BE2C (cell line): ENCODE results near the gene ELN.

Experiments used
- DNase-seq: peaks from one replicate; pipeline ENCODE4 v3.0.0-alpha.2; 2020
- H3K27me3 ChIP-seq: fragments of 250-450 bp; sonication (Bioruptor Pico); 2 replicates; pipeline ENCODE4 v1.5.1; 2020; ENCODE audit warnings: mild to moderate bottlenecking
- H3K36me3 ChIP-seq: fragments of 250-450 bp; sonication (Bioruptor Pico); 2 replicates; pipeline ENCODE4 v1.5.1; 2020; ENCODE audit warnings: mild to moderate bottlenecking
- H3K4me1 ChIP-seq: fragments of 250-450 bp; sonication (Bioruptor Pico); 2 replicates; pipeline ENCODE4 v1.5.1; 2020
- H3K4me3 ChIP-seq: 2 replicates; pipeline ENCODE4 v1.5.1; 2011; ENCODE audit warnings: low read depth, low read length
- H3K9me3 ChIP-seq: fragments of 250-450 bp; sonication (Bioruptor Pico); 2 replicates; pipeline ENCODE4 v1.5.1; 2020
- TF ChIP-seq, protein P1 (sequence below): IDR thresholded peaks from 2 replicates; pipeline ENCODE4 v1.5.1; 2012; ENCODE audit warnings: mild to moderate bottlenecking, low read depth, low read length

Gene ELN

DNA sequence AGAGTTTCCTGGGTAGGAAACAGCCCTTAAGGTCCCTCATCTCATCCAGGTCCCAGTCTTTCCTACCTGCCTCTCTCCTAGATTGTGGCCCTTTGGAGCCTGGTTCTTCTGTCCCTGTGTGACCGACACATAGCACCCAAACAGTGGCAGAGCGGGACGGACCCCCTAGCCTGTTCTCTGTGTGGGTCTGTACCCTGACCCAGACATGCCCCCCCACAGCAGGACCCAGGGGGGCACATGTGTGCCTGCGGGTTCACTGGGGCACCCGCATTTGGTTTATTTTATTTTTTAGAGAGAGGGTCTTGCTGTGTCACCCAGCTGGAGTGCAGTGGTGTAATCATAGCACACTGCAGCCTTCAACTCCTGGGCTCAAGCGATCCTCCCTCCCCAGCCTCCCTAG, 67.2 kb downstream of the ELN start:
- H3K4me1 ChIP-seq = peaks cover 32% of the 10 kb centered on the region
- H3K9me3 ChIP-seq = peaks cover 8% of the 10 kb centered on the region
- no peak for DNase-seq
- peaks cover 25% of the 10 kb centered on the region for H3K36me3 ChIP-seq
- TF ChIP-seq, protein P1, sequence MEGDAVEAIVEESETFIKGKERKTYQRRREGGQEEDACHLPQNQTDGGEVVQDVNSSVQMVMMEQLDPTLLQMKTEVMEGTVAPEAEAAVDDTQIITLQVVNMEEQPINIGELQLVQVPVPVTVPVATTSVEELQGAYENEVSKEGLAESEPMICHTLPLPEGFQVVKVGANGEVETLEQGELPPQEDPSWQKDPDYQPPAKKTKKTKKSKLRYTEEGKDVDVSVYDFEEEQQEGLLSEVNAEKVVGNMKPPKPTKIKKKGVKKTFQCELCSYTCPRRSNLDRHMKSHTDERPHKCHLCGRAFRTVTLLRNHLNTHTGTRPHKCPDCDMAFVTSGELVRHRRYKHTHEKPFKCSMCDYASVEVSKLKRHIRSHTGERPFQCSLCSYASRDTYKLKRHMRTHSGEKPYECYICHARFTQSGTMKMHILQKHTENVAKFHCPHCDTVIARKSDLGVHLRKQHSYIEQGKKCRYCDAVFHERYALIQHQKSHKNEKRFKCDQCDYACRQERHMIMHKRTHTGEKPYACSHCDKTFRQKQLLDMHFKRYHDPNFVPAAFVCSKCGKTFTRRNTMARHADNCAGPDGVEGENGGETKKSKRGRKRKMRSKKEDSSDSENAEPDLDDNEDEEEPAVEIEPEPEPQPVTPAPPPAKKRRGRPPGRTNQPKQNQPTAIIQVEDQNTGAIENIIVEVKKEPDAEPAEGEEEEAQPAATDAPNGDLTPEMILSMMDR = no peak
- peak overlapping the region; percentile 53; the same call in 1 of the 2 replicates for H3K4me3 ChIP-seq
- H3K27me3 ChIP-seq = no peaks in the 10 kb centered on the region

DNA sequence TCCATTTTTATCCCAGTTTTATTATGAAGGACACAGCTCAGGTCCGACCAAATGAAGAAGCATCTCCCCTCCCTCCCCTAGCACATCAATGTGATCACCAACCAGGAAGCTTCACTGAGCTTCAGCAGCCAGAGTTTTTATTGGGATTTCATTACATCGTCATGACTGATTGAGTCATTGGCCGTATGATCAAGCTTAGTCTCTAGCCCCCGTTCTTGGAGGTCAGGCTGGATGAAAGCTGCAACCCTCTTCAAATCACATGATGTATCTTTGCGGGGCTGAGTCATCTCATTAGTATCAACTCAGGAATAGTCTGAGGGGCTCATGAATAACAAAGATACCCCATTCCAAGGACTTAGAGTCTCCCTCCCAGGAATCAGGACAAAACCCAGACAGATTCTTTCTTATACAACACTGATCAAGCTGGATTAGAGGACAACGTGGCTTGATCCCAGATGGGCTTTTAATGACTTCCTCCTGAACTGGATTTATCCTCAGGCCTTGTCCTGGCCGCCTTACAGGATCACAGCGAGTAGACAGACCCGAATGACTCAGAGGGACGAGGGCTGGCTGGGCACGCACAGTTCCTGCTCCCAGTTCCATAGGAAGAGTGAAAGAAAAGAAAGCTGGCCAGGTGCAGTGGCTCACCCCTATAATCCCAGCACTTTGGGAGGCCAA, 70.1 kb downstream of the ELN start:
- peak; percentile 33 for DNase-seq
- Histone ChIP-seq H3K4me1 (peaks cover 18% of the 10 kb centered on the region), H3K4me3 (no peak overlapping the region), H3K9me3 (peaks cover 8% of the 10 kb centered on the region), H3K36me3 (peaks cover 27% of the 10 kb centered on the region), H3K27me3 (no peaks in the 10 kb centered on the region)
- TF ChIP-seq, protein P1 = no peak

DNA sequence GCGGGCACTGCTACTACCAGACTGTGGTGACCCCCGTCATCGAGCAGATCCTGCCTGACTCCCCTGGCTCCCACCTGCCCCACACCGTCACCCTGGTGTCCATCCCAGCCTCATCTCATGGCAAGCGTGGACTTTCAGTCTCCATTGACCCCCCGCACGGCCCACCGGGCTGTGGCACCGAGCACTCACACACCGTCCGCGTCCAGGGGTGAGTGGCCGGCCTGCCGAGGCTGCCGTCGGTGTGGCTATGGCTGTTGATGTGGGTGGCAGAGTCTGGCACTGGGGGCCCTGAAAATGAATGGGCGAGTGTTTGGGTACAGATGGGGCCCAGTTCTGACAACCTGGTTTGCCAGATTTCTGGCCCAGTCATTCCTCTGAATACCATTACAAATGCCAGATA, 71.1 kb downstream of the ELN start:
- no peaks in the 10 kb centered on the region for H3K27me3 ChIP-seq
- peaks cover 9% of the 10 kb centered on the region; the same call in 1 of the 2 replicates for H3K4me1 ChIP-seq
- no peak for DNase-seq
- TF ChIP-seq, protein P1 = no peak
- peaks cover 27% of the 10 kb centered on the region for H3K36me3 ChIP-seq
- no peak overlapping the region for H3K4me3 ChIP-seq
- H3K9me3 ChIP-seq = peaks cover 8% of the 10 kb centered on the region

DNA sequence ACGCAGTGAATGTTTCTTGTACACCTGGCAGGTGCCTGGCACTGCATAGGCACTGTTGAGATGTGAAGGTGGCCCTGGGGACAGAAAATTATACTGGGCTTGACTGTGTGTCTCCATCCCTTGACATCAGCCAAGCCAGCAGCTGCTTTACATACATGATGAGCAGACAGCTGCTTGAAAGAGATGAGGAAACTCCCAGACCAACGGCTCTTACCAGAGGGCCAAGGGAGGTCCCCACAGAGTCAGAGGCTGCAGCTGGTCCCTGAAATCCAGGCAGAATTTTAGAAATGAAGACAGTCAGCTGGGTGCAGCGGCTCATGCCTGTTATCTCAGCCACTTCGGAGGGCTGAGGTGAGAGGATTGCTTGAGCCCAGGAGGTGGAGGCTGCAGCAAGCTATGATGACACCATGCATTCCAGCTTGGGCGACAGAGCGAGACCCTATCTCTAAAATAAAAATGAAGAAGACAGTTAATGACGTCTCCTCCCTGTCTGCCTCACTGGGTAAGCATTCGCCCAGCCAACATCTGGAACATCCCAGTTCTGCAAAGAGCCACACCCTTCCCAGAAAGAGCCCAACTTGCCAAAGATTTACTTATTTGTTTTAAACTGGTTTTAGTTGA, 73.2 kb downstream of the ELN start:
- TF ChIP-seq, protein P1 = no peak
- peaks cover 34% of the 10 kb centered on the region for H3K36me3 ChIP-seq
- no peaks in the 10 kb centered on the region for H3K4me1 ChIP-seq
- DNase-seq = no peak
- H3K4me3 ChIP-seq = no peak overlapping the region
- H3K9me3 ChIP-seq = peaks cover 8% of the 10 kb centered on the region
- no peaks in the 10 kb centered on the region for H3K27me3 ChIP-seq

DNA sequence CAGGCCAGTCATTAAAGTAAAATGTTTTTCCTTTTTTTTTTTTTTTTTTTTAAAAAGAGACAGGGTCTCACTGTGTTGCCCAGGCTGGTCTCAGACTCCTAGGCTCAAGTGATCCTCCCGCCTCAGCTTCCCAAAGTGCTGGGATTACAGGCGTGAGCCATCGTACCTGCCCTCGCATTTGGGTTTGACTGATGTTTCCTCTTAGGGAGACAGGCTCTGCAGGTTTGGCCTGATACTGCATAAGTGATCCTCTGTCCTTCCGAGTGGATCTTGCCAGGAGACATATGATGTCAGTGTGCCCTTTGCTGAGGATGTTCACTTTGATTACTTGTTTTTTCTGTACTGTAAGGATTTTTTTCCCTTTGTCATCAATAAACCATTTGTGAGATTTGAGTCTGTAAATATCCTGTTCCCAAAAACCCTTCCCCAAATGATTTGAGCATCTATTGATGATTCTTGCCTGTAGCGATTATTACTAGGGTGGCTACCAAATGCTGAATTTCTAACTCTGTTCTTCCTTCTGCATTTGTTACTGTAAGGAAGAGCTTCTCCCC, 75.3 kb downstream of the ELN start:
- H3K4me1 ChIP-seq = no peaks in the 10 kb centered on the region
- TF ChIP-seq, protein P1 = no peak
- H3K27me3 ChIP-seq = no peaks in the 10 kb centered on the region
- H3K9me3 ChIP-seq = peaks cover under 1% of the 10 kb centered on the region; the same call in 1 of the 2 replicates
- H3K4me3 ChIP-seq = no peak overlapping the region
- DNase-seq = no peak
- peaks cover 24% of the 10 kb centered on the region for H3K36me3 ChIP-seq

DNA sequence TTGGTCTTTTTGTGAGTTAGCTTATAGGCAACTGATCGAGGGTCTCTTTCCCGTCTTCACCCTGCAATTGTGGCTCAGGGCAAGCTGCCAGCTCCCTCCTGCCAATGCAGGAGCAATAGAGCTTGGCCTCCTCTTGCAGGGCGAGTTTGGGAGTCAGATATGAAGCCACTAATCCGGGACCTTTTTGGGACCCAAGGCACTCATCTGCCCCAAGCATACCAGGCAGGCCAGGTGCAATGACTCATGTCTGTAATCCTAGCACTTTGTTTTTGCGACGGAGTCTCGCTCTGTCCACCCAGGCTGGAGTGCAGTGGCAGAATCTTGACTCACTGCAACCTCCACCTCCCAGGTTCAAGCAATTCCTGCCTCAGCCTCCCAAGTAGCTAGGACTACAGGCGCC, 76.7 kb downstream of the ELN start:
- no peak for DNase-seq
- Histone ChIP-seq H3K4me3 (no peak overlapping the region), H3K36me3 (peaks cover 16% of the 10 kb centered on the region), H3K27me3 (no peaks in the 10 kb centered on the region), H3K9me3 (no peaks in the 10 kb centered on the region), H3K4me1 (no peaks in the 10 kb centered on the region)
- TF ChIP-seq, protein P1 = no peak
